ENCODE results near the gene TSTD2.

GRCh38 chr9:97665742-97666141 is 32.6 kb upstream of the TSTD2 start:
- TF ChIP-seq POLR2A (IDR thresholded peaks at IDR 0.05) (no peak), CTCF (IDR thresholded peaks at IDR 0.05) (no peak), POLR2AphosphoS5 (IDR thresholded peaks at IDR 0.05) (no peak)
